Smooth muscle cell (in vitro differentiated cells): ENCODE measurements around the gene CPED1. TPM values are rescaled to one million over a fixed set of nuclear protein-coding genes. Genes with fewer than 3 reads are reported as not detected.

Source experiments
- DNase-seq: peaks from one replicate; lab custom pipeline; 2025; ENCODE audit not compliant: unreplicated experiment; lab: John Stamatoyannopoulos, UW
- H2AFZ ChIP-seq: fragments of 200-600 bp; sonication (generic); 2 replicates; pipeline ENCODE4 v1.6.0; 2016; ENCODE audit warnings: antibody characterized with exemption, low read depth, mild to moderate bottlenecking
- H3F3A ChIP-seq: fragments of 200-600 bp; sonication (generic); 2 replicates; pipeline ENCODE4 v1.6.0; 2017; ENCODE audit warnings: antibody characterized with exemption, low read depth
- H3K27ac ChIP-seq: fragments of 200-600 bp; sonication (generic); 2 replicates; pipeline ENCODE4 v1.5.1; 2016; ENCODE audit warnings: low read depth, mild to moderate bottlenecking
- H3K27me3 ChIP-seq: fragments of 200-600 bp; sonication (generic); 2 replicates; pipeline ENCODE4 v1.6.1; 2016; ENCODE audit warnings: low read depth, mild to moderate bottlenecking
- H3K36me3 ChIP-seq: fragments of 200-600 bp; sonication (generic); 2 replicates; pipeline ENCODE4 v1.5.1; 2016; ENCODE audit warnings: low read depth
- H3K4me1 ChIP-seq: fragments of 200-600 bp; sonication (generic); 2 replicates; pipeline ENCODE4 v1.5.1; 2016; ENCODE audit warnings: low read depth
- H3K4me2 ChIP-seq: fragments of 200-600 bp; sonication (generic); 2 replicates; pipeline ENCODE4 v1.6.0; 2016; ENCODE audit warnings: mild to moderate bottlenecking
- H3K4me3 ChIP-seq: fragments of 200-600 bp; sonication (generic); 2 replicates; pipeline ENCODE4 v1.5.1; 2016; ENCODE audit warnings: mild to moderate bottlenecking
- H3K79me2 ChIP-seq: fragments of 200-600 bp; sonication (generic); 2 replicates; pipeline ENCODE4 v1.6.0; 2016; ENCODE audit warnings: low read depth, mild to moderate bottlenecking
- H3K9ac ChIP-seq: fragments of 200-600 bp; sonication (generic); 2 replicates; pipeline ENCODE4 v1.6.0; 2016; ENCODE audit warnings: low read depth
- H3K9me3 ChIP-seq: fragments of 200-600 bp; sonication (generic); replicated peaks from 2 replicates; pipeline ENCODE4 v1.5.1; 2016; ENCODE audit warnings: low read depth
- H4K20me1 ChIP-seq: fragments of 200-600 bp; sonication (generic); 2 replicates; pipeline ENCODE4 v1.6.0; 2016; ENCODE audit warnings: low read depth
- WGBS: methylation state at CpG from one replicate; pipeline ENCODE4 v1.1.7; 2016; ENCODE audit warnings: low lambda C conversion rate; 5-methylcytosine and 5-hydroxymethylcytosine counted together
- polyA plus RNA-seq: library from polyadenylated mRNA; unstranded; fragments of >200 nt; fragmentation: Nextera tagmentation; extraction: Ambion mirVana; gene quantifications from 2 replicates; pipeline ENCODE4 v1.2.1, GENCODE V29; 2016
- total RNA-seq: library from RNA; depleted of rRNA; stranded (reverse); fragments of >200 nt; gene quantifications from 2 replicates; pipeline ENCODE4 v1.2.3, GENCODE V29; 2014
- TF ChIP-seq, protein P1 (sequence below): fragments of 200-600 bp; sonication (generic); IDR thresholded peaks from 2 replicates; pipeline ENCODE4 v1.5.1; 2017; ENCODE audit warnings: borderline replicate concordance, mild to moderate bottlenecking, antibody characterized with exemption; ENCODE audit not compliant: insufficient read depth, poor library complexity, severe bottlenecking

The CPED1 gene
- total and polyA plus RNA-seq, 2 experiments from 2014 or later = 9.5 to 12.9 TPM

DNA sequence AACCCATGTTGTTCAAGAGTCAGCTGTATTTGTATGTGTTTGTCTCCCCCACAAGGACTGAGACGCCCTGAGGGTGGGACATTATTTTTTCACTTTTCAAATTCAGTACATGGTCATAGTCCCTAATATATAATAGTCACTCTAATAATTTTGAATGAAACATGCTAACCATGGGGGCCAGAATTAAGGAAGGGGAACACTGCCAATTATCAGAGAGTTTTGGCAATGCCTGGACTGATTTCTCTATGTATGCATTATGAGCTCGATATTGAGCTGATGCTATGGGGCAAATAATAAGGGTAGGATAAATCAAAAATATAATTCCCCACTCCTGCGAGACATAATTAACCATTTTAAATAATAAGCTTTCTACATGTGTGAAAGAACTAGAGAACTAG lies 87.4 kb downstream of the CPED1 start:
- DNase-seq = no peak
- Histone ChIP-seq H3K4me3 (no peak overlapping the region), H3K27me3 (no peaks in the 10 kb centered on the region), H3K27ac (no peak overlapping the region), H3K36me3 (no peaks in the 10 kb centered on the region), H4K20me1 (no peaks in the 10 kb centered on the region), H3K9me3 (no peaks in the 10 kb centered on the region), H3K4me1 (no peaks in the 10 kb centered on the region), H3K4me2 (peak overlapping the region; percentile 22), H3K9ac (no peak overlapping the region), H3F3A (no peaks in the 10 kb centered on the region), H2AFZ (no peak overlapping the region), H3K79me2 (no peaks in the 10 kb centered on the region)
- TF ChIP-seq, protein P1, sequence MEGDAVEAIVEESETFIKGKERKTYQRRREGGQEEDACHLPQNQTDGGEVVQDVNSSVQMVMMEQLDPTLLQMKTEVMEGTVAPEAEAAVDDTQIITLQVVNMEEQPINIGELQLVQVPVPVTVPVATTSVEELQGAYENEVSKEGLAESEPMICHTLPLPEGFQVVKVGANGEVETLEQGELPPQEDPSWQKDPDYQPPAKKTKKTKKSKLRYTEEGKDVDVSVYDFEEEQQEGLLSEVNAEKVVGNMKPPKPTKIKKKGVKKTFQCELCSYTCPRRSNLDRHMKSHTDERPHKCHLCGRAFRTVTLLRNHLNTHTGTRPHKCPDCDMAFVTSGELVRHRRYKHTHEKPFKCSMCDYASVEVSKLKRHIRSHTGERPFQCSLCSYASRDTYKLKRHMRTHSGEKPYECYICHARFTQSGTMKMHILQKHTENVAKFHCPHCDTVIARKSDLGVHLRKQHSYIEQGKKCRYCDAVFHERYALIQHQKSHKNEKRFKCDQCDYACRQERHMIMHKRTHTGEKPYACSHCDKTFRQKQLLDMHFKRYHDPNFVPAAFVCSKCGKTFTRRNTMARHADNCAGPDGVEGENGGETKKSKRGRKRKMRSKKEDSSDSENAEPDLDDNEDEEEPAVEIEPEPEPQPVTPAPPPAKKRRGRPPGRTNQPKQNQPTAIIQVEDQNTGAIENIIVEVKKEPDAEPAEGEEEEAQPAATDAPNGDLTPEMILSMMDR = no peak
- WGBS = 90% methylated on average over 3 of the region's 3 CpGs

DNA sequence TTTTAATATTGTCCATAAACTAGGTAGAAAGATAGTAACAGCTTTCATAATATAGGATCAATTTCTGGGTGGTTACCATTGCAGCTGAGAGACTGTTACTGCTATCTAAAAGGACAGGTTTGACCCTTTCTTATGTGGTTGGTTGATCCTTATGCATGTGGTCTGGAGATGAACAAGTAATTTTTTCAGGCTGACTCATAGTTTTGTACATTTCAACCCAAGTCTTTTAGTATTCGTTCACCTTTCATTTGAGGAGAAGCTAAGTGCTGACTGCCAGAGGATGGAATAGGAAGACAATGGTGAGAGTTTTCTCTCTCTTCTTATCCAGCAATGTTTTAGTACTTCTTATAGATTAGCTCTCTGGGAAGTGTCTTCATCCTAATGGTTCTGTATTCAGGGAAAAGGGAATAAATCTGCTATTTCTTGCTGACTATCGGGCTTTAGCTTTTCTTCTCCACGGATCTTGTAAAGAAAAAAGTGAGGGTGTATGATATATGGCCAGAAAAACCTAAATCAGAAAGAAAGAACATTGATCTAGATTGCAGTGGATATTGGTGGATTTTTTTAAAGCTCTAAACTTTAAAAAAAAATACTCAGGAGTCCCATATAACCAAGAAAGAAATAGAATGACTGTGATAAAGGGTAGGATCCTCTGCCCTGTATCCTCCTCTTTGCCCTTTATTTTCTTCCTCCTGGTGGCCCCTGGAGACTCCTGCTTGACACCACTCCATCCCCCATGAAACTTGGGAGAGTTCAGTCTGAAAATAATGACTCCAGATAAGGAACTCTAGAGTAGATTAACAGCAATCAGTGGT lies 88.0 kb downstream of the CPED1 start:
- Histone ChIP-seq H3K4me2 (peak overlapping the region; percentile 22), H3K79me2 (no peaks in the 10 kb centered on the region), H3K4me1 (no peaks in the 10 kb centered on the region), H2AFZ (no peak overlapping the region), H3K36me3 (no peaks in the 10 kb centered on the region), H4K20me1 (no peaks in the 10 kb centered on the region), H3K4me3 (no peak overlapping the region), H3K27ac (no peak overlapping the region), H3K9ac (no peak overlapping the region), H3K27me3 (no peaks in the 10 kb centered on the region), H3K9me3 (no peaks in the 10 kb centered on the region), H3F3A (no peaks in the 10 kb centered on the region)
- WGBS = 66% methylated on average over 3 of the region's 3 CpGs
- TF ChIP-seq, protein P1 = no peak
- no peak for DNase-seq

DNA sequence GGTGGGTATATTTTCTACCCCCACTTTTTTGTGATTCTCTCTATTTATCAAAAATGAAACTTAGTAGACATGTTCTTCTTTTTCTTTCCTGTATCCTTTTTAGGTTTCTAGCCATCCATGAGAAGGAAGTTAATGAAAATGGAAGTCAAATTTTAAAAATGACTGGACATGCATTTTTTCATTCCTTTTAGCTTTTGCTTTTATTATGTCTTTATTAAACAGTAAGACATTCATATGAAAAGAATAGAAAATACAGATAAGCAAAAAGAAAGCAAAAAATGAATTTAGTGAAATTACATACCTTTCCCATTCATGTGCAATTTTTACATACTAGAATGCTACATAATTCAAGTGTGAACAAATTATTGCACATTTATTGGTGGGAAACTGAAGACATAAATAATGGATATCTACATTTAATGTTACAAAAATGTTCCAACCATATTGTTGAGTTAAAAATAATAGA lies 88.7 kb downstream of the CPED1 start:
- no peaks in the 10 kb centered on the region for H3K9me3 ChIP-seq
- no peaks in the 10 kb centered on the region for H3K27me3 ChIP-seq
- DNase-seq = no peak
- no peaks in the 10 kb centered on the region for H3K79me2 ChIP-seq
- no peaks in the 10 kb centered on the region for H3F3A ChIP-seq
- no peaks in the 10 kb centered on the region for H3K4me1 ChIP-seq
- no peaks in the 10 kb centered on the region for H3K36me3 ChIP-seq
- no peak overlapping the region for H3K4me2 ChIP-seq
- H4K20me1 ChIP-seq = no peaks in the 10 kb centered on the region
- no peak overlapping the region for H3K27ac ChIP-seq
- no peak overlapping the region for H2AFZ ChIP-seq
- H3K4me3 ChIP-seq = no peak overlapping the region
- H3K9ac ChIP-seq = no peak overlapping the region
- TF ChIP-seq, protein P1 = no peak
